ENCODE measurements around the gene PAIP2.

Gene PAIP2

DNA sequence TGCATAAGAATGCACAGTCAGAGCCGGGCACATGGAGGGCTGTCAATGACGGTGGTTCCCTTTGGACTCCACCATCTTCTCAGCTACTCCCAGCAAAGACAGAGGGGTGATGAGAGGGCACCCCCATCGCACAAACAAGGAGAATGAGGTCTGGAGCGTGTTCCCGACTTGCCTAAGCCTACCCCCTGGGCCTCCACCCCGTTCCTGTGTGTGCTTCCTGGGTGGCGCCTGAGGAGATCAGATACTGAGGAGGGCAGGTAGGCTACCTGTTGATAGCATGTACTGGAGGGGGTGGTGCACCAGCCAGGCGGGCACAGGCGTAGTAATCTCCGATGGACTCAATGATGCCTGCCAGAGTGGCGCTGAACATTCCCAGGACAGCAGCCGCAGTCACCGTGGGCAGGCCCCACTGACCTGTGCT, 37.3 kb downstream of the PAIP2 start:
- Mint-ChIP-seq H3K36me3 (ENCODE audit: low read depth) (peaks cover 17% of the 10 kb centered on the region), H3K27ac (no peak overlapping the region), H3K4me1 (peaks cover 9% of the 10 kb centered on the region), H3K27me3 (ENCODE audit: low read depth) (no peaks in the 10 kb centered on the region), H3K4me3 (no peak overlapping the region), H3K9me3 (no peaks in the 10 kb centered on the region)
- TF ChIP-seq, protein P1, sequence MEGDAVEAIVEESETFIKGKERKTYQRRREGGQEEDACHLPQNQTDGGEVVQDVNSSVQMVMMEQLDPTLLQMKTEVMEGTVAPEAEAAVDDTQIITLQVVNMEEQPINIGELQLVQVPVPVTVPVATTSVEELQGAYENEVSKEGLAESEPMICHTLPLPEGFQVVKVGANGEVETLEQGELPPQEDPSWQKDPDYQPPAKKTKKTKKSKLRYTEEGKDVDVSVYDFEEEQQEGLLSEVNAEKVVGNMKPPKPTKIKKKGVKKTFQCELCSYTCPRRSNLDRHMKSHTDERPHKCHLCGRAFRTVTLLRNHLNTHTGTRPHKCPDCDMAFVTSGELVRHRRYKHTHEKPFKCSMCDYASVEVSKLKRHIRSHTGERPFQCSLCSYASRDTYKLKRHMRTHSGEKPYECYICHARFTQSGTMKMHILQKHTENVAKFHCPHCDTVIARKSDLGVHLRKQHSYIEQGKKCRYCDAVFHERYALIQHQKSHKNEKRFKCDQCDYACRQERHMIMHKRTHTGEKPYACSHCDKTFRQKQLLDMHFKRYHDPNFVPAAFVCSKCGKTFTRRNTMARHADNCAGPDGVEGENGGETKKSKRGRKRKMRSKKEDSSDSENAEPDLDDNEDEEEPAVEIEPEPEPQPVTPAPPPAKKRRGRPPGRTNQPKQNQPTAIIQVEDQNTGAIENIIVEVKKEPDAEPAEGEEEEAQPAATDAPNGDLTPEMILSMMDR (IDR thresholded peaks at IDR 0.05; ENCODE audit: unreplicated experiment in 3 of 3) = no peak

GRCh38 chr5:139379626-139380449, 38.2 kb downstream of the PAIP2 start:
- TF ChIP-seq, protein P1 (IDR thresholded peaks at IDR 0.05; ENCODE audit: unreplicated experiment in 3 of 3) = no peak
- H3K4me3 Mint-ChIP-seq = no peak overlapping the region

GRCh38 chr5:139381837-139382761, 40.4 kb downstream of the PAIP2 start:
- peaks cover 8% of the 10 kb centered on the region for H3K36me3 Mint-ChIP-seq (ENCODE audit: low read depth)
- H3K27me3 Mint-ChIP-seq (ENCODE audit: low read depth) = no peaks in the 10 kb centered on the region
- H3K4me3 Mint-ChIP-seq = no peak overlapping the region
- no peaks in the 10 kb centered on the region for H3K9me3 Mint-ChIP-seq
- TF ChIP-seq, protein P1 (IDR thresholded peaks at IDR 0.05; ENCODE audit: unreplicated experiment in 3 of 3) = no peak
- peak overlapping the region in 2 of 3 experiments; percentile 59 to 86 for H3K27ac Mint-ChIP-seq
- peaks cover 12% of the 10 kb centered on the region for H3K4me1 Mint-ChIP-seq

More at GRCh38 chr5:139379626-139380449, 38.2 kb downstream of the PAIP2 start:
- Mint-ChIP-seq H3K4me1 (peaks cover 12% of the 10 kb centered on the region), H3K27ac (peak overlapping the region in 1 of 3 experiments; percentile 15), H3K27me3 (ENCODE audit: low read depth) (no peaks in the 10 kb centered on the region), H3K36me3 (ENCODE audit: low read depth) (peaks cover 13% of the 10 kb centered on the region), H3K9me3 (no peaks in the 10 kb centered on the region)

DNA sequence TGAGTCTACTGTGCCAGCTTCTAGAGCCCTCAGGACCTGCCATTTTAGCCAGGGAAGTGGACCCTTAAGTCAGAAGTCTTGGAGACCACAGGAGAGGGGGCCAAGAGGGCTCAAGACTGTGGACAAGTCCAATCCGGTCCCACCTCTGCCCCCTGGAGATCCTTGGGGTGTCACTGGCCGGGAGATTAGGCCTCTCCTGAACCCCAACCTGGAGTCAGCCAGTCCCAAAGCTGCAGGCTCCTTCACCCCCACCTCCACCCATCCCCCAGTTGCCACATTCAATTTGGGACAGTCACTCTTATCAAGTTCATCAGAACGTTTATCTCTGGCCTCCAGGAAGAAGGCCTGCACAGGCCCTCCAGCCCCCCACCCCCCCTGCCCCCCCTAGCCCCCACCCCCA, 41.2 kb downstream of the PAIP2 start:
- Mint-ChIP-seq H3K4me1 (peaks cover 12% of the 10 kb centered on the region), H3K4me3 (no peak overlapping the region), H3K27ac (peak overlapping the region in 1 of 3 experiments; percentile 86), H3K36me3 (ENCODE audit: low read depth) (peaks cover under 1% of the 10 kb centered on the region), H3K27me3 (ENCODE audit: low read depth) (no peaks in the 10 kb centered on the region), H3K9me3 (no peaks in the 10 kb centered on the region)
- TF ChIP-seq, protein P1 (IDR thresholded peaks at IDR 0.05; ENCODE audit: unreplicated experiment in 3 of 3) = no peak

GRCh38 chr5:139383275-139383992, 41.8 kb downstream of the PAIP2 start, which contains the start of gene SLC23A1:
Gene SLC23A1, minus strand, starts transcription at chr5:139383297. Its CDS starts 44 bp downstream, at chr5:139383253.
- H3K36me3 Mint-ChIP-seq (ENCODE audit: low read depth) = no peaks in the 10 kb centered on the region
- H3K4me3 Mint-ChIP-seq = no peak within 1 kb of the TSS
- no peaks in the 10 kb centered on the region for H3K9me3 Mint-ChIP-seq
- peaks cover 12% of the 10 kb centered on the region for H3K4me1 Mint-ChIP-seq
- H3K27ac Mint-ChIP-seq = peak within 1 kb of the TSS; percentile 86 to 94 (median 88)
- TF ChIP-seq, protein P1 (IDR thresholded peaks at IDR 0.05; ENCODE audit: unreplicated experiment in 3 of 3) = no peak
- no peaks in the 10 kb centered on the region for H3K27me3 Mint-ChIP-seq (ENCODE audit: low read depth)
